Stimulated activated CD8-positive, alpha-beta memory T cell treated with anti-CD3 and anti-CD28 coated beads, Interleukin-15, amount 100 ng/mL, for 4 hours (primary cell): Measurements from ENCODE around the gene MAT2A.

ENCODE experiments used
- DNase-seq, 2 donors: peaks; one replicate each; pipeline ENCODE4 v3.0.0-alpha.2; 2020; ENCODE audit warnings: low read depth in 2 of 2

MAT2A gene

DNA sequence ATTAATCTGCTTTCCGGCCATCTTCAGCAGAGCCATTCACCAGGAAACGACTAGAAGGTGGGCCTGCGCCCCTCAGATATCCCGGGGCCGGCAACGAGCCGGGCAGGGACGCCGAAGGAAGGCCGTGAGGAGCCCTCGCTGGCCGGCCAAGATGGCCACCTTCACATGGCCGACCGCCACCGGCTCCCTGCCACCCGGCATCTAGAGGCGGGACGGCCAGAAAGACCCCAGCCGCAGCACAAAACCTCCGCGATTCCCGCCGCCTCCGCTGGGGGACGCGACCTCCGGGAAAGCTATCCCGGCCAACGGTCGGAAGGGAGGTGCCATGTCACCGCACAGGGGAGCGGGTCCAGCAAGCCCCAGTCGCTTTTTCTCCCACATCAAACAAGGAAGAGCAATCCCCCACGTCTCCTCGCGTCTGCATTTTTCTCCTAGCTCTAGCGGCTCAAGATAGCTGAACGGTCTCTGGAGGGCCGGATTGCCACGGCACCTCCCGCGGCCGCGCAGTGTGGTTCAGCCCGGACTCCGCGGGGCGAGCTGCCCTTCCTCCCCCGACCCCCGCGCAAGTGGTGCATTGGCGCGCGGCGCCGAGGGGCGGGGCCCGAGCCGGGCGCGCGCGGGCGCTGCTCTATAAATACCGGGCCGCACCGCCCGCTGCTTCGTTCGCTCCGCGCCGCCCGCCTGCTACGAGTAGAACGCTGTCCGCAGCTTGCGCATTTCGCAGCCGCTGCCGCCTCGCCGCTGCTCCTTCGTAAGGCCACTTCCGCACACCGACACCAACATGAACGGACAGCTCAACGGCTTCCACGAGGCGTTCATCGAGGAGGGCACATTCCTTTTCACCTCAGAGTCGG is at the start of gene MAT2A:
Gene MAT2A (plus strand): TSS at position 662 of the 854 bp plus-strand sequence. CDS start 120 bp downstream, at position 782.
- DNase-seq, result peak; percentile 74 to 85

DNA sequence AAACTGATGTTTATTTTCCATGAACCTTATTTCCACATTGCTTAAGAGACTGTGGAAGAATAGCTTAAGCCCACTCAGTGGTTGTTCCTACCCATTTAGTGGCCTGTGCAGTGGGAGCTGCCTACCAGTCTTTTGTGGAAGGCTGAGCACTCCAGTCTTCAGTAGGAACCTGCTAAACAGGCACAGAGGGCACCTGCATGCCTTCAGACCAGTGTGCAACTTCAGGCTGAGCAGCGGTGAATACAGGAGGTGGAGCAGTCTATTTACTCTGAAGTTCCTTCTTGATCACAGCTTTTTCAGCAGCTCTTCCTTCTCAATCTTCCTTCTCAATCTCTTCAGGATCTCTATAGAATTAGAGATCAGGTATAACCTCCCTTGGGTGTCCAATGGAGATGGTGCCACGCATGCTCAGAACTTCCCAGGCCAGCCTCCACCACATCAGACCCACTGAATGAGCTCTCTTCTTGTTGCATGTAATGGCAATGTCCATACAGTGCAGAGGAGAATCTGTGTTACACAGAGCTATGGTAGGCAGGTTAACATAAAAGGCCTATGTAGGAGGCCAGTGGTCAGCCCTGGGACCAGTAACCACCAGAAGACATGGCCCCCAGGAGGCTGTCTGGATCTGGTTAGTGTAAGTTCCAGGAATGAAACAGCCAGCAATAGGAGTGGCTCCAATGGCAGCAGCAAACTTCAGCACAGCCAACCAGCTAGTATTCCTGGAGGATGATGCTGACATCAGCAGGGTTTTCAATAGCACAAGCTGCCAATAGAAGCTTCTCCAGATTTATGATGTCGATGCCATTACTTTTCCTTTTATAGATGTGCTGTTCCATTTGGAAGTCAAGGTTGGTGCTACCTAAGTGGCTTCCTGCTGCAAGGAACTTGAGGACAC is 47.9 kb upstream of the MAT2A start:
- DNase-seq, result no peak

DNA sequence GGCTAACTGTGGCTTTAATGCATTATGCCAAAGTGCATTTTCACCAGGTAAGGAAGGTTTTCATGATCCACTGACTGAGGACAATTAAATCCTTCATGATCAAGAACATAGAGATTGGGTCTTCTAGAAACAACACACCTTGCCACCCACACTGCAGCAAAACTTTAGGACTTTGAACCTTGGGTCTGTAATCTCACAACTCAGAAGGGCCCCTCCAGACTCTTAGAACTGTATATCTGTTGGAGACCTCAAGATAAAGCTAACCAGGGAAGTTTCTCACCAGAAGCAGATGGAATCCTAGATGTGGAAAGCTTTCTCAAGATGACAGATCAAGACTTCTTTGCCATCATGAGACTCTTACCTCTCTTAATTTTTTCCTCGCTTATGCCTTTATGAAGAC is 42.5 kb upstream of the MAT2A start:
- DNase-seq, result no peak

DNA sequence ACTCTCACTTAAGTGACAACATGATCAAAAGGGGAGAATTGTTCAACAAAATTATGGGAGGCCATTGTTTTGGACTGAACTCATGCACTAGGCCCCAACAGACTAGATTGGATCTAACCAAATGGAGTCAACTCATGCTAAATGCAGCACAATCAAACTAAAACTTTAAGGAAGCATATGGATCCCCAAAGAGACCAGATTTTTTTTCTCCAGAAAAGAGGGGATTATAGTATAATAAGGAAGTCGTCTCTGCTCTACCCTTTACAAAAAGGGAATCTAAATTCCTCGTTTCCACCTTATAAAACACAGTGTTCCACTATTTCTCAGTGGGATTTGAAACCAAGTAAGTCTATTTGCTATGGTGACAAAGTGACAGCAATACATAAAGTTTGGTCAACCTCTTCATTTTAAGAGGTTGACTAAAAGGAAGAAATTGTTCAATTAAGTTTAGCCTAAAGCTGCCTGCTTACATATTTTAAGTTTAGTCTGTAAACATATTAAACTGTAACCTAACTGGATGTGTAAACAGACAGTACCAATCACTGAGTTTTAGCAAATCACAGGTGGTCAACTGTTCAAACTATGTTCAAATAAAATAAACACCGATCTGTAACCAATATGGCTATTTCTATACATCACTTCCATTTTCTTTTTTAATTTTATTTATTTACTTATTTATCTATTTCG is 40.9 kb upstream of the MAT2A start:
- no peak for DNase-seq

DNA sequence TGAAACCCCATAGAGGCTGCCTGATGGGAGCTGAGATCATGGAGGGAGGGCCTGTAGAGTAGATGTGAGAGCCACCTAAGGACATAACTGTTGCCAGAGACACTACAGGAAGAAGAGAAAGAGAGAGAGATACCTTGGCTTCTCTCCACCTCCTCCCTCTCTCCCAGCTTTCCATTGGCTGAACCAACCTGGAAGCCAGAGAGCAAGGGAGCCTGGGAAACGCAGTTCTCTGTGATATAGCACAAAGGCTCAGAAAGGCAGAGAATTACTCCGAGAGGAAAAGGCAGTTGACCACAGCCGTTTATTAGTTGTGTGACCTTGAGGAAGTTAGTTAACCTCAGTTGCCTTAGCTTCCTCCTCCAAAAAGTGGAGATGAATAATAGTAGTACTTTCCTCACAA is 37.7 kb upstream of the MAT2A start:
- no peak for DNase-seq

DNA sequence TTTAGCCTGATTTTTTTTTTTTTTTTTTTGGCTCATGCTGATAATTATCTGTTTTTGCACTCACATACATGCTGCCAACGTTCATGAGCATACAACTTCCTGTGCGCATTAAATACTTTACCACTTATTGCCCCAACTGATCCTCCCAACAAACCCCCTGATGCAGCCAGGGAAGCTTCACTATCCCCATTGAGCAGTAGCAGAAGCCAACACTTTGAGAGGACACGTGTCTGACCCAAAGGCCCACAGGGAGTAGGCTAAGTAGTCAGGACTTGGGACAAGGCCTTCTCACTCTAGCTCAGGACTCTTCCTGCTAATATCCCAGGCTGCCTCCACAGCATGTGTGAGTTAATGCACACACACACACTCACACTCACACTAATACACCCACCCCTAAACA is 36.2 kb upstream of the MAT2A start:
- DNase-seq, result no peak

DNA sequence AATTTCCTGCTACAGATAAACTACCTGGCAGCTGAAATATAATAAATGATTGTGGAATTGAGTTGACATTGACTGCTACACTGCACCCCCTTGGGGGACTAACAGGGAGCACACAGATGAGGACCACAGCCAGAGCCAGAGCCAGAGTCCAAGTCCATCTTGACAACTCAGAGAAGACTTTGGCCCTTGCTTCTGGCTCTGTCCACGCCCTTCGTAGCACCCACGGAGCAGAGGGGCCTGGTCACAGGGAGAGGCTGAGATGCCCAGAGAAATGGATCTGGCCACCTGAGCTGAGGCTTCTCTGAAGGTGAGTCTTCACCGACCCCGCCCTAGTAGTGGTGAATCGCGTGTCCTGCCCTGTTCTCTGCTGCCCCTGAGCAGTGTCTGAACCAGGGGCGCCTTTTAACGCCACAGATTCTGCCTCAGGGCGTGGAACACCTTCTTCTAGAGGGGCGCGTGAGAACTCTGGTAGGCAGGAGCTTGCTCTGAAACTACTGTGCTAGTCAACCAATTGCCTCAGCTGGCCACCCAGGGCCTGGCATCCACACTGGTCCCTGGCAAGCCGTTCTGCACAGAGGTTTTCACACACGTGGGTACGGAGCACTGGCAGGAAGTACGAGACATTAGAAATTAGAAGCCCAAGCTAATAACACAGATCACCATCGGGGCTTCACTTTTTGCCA is 35.7 kb upstream of the MAT2A start:
- DNase-seq, result no peak

DNA sequence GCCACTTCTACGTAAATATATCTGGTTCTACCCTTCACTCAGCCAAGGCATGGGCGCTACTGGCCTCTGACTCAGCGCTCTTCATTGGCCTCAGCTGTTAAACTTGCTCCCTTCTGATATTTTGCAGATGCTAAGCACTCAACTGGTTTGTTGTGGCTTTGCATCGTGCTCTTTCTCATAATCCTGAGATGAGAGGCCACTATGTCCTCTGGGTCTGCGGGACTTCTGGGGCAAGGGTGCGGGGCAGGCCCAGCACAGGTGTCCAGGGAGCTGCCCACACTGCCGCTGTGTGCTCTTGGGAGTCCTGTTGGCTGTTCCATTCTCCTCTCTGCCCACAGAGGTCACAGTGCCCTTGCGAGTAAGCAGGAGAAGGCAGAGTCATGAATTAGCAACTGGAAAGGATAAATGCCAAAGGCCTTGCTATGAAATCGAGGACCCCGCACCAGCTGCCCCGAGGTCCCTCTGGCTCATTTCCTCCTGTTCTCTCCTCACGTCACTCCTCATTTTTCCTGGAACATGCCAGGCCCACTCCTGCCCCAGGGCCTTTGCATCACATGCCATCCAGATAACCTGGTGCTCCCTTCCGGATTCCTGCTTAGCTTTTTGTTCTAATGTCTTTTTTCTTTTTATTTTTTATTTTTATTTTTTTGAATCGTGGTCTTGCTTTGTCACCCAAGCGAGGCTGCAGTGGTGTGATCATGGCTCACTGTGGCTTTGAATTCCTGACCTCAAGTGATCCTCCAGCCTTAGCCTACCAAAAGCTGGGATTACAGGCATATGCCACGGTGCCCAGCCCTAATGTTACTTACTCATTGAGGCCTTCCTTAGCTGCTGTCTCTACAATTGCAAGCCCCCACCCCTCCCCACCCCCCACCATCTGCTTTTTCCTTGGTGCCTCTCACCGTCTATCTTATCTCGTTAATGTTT is 34.9 kb upstream of the MAT2A start:
- no peak for DNase-seq

DNA sequence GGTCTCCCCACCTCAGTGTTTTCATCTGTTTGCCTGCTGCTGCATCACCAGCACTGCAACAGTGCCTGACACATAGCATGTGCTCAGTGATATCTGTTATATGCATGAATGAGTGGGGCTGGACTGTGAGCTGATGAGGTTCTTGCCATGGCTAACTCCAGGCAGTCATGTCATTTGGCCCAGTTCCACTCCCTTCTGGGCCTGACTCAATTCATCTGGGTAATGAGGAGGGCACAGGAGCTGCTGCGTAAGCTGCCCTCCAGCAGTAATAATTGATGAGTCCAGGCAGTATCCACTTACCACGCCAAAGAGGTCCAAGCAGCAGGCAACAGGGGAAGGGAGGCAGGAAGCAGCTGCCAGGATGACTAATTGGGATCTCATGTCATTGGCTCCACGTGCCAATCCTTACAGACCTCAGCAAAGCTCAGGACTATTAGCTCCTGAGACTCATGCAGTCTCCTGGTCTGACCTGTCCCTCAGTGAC is 34.1 kb upstream of the MAT2A start:
- DNase-seq, result no peak

DNA sequence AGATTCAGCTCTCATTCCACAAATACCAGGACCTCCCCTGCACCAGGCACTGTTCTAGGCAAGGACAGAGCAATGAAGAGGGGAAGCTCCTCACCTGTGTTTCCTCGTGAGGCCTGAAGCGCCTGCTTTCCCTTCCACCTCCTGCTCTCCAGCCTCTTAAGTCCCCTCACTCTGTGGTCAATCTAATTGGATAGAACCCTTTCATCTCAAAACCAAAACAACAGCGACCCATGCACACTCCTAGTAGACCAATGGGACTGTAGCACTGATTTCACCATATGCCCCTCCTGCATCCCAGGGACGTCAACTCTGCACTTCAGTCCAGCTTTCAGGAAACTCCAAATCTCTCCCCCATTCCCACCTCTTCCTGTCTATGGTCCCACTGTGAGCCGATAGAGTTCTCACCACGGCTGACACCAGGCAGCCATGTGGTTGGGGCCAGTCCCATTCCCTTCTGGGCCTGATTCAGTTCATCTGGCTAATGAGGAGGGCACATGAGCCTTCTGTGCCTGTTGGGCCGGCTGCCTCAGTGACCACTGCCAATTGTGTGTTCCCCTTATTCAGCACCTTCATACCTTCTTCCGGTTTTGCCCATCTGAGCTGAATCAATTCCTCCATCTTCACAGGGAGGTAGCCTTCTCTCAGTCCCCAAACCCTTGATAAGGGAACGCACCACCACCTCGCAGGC is 33.3 kb upstream of the MAT2A start:
- no peak for DNase-seq

DNA sequence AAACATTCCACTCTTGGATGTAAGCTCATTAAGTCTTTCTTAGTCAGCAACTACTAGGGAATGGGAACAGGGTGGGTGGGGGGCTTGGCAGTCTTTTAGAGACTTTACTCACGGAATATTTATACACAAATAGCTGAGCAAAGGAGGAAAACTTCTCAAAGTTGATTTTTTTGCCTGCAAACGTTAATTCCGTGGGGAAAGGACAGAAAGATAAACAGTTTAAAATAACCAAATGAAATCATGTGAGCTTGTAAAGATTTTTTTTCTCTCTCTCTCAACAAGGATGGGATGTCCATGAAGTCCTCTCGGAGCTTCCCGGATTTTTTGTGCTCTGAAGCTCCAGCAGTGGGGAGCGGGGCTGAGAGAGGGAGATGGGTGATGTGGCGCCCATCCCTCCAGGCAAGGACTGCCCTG is 32.2 kb upstream of the MAT2A start:
- no peak for DNase-seq

DNA sequence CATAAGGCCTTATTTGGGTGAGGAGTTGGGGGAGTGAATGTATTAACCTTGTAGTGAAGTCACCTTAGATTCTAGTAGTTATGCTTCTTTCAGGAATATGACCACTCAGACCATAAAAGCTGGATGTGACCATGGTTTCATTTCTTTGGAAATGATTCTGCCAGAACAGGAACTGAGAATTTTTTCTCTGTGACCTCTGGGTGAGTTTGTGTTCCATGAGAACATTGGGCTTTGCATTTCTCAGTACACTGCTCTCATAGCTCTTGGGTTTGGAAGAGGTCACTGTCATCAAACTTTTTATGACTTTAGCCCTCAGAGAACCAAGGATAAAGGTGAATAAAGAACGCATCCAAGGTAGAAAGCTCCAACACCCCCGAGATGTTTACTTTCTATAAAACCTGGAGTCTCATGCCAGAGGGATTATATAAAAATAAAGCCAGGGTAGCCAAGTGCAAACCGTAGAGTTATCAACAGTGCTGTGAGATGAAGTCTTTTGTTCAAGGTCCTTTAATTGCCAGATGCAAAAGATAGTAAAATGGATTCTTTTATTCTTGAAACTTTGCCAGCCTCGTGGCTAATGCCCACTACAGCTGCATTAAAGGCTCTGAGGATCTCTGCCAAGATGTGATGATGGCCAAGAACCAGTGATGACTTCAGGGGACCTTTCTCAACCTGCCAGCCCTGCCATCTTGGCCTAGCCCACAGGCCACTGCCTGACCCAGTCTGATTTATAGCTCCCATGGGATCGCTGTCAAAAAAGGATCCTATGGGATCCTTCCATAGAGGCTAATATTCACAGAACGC is 27.8 kb upstream of the MAT2A start:
- DNase-seq, result no peak

DNA sequence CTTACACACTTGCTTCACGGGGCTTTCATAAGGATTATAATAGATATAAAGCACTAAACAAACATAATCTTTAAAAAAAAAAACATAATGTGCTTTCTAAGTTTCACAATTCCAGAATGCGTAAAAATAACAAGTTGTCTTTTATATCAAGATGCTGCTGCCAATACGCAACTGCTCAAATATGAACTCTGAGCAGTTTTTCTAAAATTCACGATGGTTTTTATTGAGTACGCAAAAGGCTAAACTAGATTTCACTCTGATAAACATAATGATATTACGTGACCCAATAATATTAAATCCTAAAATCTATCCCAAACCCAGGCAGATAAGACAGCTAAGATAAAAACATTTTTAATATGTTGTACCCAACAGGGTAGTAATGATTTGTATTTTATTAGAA is 24.6 kb upstream of the MAT2A start:
- DNase-seq, result no peak

DNA sequence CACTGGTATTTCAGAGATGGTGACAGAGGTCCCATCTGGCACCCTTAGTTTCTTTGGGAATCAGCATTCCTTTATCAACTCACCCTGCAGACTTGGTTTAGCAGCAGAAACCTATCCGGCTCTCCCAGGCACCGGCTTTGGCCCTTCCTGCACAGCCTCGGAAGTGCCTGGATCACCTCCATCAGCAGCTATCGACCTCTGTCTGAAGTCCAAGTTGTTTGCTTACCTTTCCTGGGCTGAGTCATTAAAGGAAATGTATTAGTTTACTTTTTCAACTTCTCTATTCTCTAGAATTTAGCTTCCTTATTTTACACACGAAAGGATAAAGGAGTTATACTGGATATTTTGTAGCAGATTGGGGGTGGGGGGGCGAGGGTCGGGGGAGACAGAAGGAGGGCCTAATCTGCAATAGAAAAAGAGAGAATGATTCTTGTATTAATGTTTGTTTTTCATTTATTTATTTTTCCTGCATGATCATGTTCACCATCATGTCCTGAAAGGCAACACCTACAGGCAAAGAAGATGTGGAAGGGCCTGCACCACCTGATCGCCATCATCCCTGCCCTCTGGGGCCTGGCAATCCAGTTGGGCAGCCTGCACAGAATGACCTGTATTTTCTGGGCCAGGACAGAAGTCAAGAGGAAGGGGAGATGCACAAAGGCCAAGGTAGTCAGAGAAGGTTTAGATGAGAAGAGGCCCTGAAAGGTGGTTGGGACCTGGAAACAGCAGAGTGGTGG is 22.1 kb upstream of the MAT2A start:
- no peak for DNase-seq

DNA sequence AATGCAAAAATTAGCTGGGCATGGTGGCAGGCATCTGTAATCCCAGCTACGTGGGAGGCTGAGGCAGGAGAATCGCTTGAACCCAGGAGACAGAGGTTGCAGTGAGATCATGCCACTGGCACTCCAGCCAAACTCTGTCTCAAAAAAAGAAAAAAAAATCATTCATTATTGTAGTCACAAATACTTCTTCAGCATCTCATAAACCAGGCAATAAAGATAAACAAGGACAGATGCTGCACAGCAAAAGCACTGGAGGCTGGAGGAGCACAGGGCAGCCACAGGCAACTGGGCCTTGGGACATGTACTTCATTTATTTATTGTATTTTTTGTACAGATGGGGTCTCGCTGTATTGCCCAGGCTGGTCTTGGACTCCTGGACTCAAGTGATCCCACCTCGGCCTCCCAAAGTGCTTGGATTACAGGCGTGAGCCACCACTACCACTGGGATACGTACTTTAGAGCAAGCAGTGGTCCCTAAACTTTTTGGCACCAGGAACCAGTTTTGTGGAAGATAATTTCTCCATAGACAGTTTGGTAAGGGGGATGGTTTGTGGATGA is 16.8 kb upstream of the MAT2A start:
- DNase-seq, result no peak

DNA sequence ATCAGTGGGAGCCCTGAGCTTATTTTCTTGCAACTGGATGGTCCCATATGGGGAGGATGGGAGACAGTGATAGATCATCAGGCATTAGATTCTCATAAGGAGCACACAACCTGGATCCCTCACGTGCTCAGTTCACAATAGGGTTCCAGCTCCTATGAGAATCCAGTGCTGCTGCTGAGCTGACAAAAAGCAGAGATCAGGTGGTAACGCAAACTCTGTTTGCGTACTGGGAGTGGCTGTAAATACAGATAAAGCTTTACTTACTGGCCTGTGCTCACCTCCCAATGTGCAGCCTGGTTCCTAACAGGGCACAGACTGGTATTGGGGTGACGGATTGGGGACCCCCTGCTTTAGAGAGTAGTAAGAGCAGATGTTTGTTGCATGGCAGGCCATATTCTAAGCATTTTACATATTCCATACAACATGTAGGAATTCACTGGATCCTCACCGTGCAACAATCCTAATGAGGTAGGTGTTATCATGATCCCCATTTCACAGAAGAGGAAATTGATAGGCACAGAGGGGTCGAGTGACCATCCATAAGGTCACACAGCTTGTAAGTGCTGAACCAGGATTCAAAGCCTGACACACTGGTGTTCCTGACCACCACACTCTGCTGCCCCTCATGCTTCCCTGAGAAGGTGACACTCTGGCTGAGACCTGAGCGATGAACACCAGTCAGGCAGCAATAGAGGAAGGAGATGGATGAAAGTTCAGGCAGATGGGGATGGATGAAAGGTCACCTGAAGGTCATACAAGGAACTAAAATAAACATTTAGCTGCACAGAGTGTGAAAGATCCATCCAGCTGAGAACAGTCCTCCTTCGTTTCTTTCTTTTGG is 15.7 kb upstream of the MAT2A start:
- DNase-seq, result no peak

DNA sequence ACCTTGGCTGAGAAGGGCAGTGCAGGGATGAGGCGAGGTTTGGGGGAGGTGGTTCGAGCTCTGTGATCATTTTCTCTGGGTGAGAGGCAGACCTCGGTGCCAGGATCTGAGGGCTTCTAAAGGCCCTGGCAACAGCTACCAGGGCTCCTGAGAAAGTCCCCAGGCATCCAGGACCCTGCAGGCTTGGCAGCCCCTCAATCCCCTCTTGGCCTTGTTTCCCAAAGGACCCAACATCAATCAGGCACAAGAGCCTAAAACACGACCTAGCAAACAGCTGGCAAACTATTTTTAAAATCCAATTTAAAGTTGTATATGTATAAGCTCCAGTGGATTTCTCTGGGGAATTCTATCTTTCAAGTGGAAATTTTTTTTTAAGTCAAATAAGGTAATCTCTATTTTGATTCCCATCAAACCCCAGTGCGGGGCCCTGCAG is 15.0 kb upstream of the MAT2A start:
- DNase-seq, result no peak
